AG08395 (cell line): Measurements from ENCODE around the gene SLC39A10.
"Not testable (repeated sequence)": the region's sequence is repeated elsewhere in the genome, so short reads cannot be mapped to it uniquely, and the experiment has no call there.

ENCODE experiments used
- DNase-seq: peaks from one replicate; pipeline ENCODE4 v3.0.0; 2012; ENCODE audit warnings: mixed read lengths, low spot score

The SLC39A10 gene

GRCh38 chr2:195656859-195657633, at the start of gene SLC39A10:
Gene SLC39A10 (plus strand): TSS chr2:195657226. CDS start chr2:195680043, 22,817 bp downstream.
- peak; percentile 96 for DNase-seq

GRCh38 chr2:195608768-195609454, 48.1 kb upstream of the SLC39A10 start:
- DNase-seq, result no peak

DNA sequence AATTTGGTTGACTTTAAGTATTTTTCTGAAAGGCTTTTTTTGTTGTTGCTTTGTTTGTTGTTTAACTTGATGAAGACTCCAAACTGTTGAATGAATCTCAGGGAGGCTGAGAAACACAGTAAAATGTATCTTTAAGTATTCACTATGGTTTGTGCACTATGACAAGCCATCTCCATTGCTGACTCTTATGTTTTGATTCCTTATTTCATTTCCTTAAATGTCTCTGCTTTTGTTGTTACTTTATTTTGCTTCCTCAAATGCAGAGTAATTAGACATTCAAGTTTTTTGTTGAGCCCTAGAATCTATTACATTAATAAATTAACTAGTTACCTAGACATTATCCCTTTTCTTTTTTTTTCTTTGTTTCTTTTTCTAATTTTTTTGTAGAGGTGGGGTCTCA, 46.3 kb upstream of the SLC39A10 start:
- DNase-seq, result no peak

DNA sequence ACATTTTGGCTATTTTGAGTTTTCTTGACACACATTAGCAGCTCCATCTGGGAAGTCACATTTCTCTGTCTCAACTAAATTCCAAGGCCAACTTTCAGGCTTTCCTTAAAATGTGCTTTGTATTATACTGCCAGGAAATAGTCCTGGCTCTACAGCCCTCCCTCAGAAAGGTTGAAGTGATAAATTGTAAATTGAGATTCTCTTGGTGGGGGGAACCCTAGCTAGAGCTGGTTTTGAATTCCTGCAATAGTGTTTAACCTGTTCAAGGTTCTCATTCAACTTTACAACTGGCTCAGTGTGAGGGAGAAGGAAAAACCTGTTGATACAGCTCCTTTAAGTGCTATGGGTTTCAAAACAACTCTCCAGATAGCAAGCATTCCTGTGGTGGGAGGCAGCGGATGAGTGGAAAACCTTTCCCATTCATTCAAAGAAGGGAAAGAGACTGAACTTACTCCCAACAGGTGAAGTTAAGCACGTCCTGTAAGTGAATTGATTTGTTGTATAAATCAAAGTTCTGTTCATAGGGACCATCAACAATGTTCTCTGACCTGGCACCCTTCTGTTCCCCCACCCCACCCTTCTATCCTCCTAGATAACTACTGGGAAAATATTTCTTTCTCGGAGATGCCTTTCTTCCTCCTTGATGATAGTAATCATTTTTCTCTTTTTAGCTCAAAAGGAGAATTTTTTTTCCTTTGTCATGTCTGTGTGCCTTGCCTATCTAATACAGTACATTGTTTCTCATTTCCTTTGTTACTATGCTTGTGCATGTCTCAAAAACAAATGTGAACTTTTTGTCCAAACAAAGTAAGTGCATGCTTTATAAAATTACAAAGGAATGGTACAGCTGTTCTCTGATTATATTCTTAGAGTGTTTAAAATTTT, 44.2 kb upstream of the SLC39A10 start:
- peak; percentile 76 for DNase-seq

- peak; percentile 68 for DNase-seq
Observed at GRCh38 chr2:195613922-195614321, 43.1 kb upstream of the SLC39A10 start.

DNA sequence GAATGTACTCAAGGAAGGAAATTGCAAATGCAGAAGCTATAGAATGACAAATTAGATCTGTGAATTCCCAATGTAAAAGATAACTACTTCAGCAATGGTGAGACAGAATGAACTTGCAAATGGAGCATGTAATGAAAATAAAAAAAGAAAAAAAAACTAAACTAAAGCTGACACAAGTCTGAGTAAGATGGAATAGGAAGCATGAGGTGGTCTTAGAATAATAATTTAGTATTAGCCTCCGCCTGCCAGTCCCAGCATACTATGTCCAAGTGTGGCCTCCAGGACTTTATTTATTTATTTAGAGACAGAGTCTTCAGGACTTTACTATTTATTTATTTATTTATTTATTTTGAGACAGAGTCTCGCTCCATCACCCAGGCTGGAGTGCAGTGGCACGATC, 37.4 kb upstream of the SLC39A10 start:
- DNase-seq, result no peak

- no peak for DNase-seq
Observed at GRCh38 chr2:195620501-195620900, 36.5 kb upstream of the SLC39A10 start.

DNA sequence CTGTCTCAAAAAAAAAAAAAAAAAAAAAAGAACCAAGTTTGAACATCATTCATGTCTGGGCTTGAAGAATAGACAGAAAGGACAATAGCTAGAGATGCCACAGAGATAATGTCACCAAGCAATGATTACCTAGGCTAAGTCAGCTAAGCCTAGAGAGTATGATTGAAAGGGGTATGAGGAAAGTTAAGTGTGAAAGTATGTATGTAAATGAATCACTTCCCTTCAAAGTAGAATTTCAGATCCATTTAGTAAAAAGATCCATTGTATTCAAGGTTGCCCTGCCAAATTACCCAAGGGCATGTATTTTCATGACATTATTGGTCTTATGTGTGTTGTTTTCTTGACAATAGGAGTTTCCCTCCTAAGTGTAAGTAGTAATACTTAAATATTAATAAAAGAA, 34.1 kb upstream of the SLC39A10 start:
- DNase-seq, result no peak

DNA sequence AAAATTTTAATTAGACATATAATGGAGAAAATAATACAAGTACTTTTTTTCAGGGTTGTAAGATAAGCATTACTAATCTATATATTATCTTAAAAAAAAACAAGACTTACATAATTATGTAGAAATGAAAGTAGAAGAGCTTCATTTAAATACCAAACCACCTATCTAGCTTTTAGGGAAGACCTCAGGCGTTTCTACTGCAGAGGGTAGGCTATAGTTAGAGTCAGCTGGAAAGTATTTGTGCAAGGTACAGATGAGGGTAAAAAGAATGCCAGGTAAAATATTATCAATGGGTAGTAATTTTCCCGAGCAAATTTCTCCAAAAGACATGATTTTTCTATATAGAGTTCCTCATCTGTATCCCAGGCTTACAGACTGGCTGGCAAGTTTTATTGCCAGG, 30.5 kb upstream of the SLC39A10 start:
- DNase-seq, result no peak

DNA sequence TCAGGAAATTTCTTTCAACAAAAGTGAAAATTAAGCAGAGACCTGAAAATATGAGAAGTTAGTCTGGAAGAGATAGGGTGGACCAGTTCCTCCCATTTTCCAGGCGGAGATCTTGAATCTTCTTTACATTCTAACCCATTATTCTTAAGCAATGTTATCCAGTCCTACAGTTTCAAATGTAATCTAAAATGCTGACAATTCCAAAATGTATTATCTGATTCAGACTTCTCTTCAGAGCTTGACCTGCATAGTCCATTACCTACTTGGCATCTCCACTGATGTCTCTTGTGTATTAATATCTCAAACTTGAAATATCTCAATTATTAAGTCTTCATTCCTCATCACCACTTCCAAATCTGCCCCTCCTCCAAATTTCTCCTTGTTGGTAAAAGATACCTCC, 28.4 kb upstream of the SLC39A10 start:
- DNase-seq, result no peak

DNA sequence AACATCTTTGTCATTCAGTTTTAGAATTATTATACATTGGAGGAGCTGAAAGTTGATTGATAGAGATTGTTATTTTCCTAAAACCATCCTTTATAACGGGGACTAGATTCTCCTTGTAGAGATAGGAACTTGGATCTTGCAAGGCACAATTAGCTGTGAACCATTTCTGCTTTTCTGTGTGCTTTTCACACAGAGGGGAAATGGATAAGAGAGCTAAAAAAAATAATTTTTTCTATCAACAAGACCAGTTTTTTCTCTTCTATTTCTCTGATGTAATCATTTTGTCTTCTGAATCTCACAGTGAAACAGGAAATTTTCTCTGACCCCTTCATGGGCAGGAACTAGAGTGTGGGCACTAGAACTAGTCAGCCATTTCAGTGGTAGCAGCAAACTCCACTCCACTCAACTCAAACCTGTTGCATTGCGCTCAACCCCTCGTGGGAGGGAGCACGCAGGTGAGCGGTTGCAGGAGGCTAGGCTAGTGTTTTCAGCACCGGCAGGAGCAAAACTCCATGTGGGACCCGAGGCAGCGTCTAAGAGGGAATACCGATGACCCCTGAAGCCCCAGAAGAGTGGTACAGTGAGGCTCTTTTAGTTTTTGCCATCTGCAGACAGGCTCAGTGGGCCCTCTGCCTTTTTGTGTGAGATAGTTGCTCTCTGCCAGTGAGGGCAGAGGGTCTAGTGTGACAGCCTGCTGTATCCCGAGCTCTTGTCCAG, 24.0 kb upstream of the SLC39A10 start:
- no peak for DNase-seq

GRCh38 chr2:195633573-195633870, 23.5 kb upstream of the SLC39A10 start:
- no peak for DNase-seq

- DNase-seq, result no peak
Observed at GRCh38 chr2:195633974-195634373, 23.1 kb upstream of the SLC39A10 start.

- DNase-seq, result no peak
Observed at GRCh38 chr2:195636890-195637289, 20.1 kb upstream of the SLC39A10 start.

DNA sequence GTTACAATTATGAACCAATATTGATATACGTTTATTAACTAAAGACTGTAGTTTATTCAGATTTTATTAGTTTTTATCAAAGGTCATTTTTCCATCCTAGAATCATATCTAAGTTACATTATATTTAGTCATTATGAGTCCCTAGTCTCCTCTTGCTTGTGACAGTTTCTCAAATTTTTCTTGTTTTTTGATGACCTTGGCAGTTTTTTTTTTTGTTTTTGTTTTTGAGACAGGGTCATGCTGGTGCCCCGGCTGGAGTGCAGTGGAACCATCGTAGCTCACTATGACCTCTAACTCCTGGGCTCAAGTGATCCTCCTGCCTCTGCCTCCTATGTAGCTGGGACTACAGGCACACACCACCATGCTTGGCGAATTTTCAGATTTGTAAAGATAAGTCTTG, 18.3 kb upstream of the SLC39A10 start:
- no peak for DNase-seq

GRCh38 chr2:195639238-195639858, 17.7 kb upstream of the SLC39A10 start:
- DNase-seq, result no peak

- DNase-seq, result no peak
Observed at GRCh38 chr2:195639959-195640358, 17.1 kb upstream of the SLC39A10 start.

- DNase-seq, result no peak
Observed at GRCh38 chr2:195642027-195642678, 14.9 kb upstream of the SLC39A10 start.

DNA sequence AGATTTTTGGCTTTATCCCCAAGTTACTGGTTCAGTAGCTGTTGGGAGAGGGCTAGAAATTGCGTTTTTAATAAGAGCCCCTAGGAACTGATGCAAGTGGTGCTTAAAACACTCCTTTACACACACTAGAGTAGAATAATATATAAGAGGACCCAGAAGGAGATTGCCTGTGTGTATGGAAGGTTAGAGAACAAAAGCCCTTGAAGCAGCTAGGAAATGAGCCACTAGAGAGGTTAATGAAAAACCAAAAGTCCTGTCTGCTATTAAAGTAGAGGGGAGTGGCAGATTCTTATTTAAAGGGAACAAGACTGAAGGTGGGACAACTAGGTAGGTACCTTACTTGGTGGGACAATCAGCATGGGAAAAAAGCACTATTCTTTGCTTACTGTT, 14.4 kb upstream of the SLC39A10 start:
- DNase-seq, result no peak

GRCh38 chr2:195644708-195645107, 12.3 kb upstream of the SLC39A10 start:
- not testable (repeated sequence) for DNase-seq

GRCh38 chr2:195645413-195645812, 11.6 kb upstream of the SLC39A10 start:
- no peak for DNase-seq
